K562 (cell line): ENCODE data around the gene B3GNT9. TPM values are rescaled to one million over a fixed set of nuclear protein-coding genes. Genes with fewer than 3 reads are reported as not detected.
A peak's percentile ranks its signal among the peaks of the same experiment; 100 is the strongest.

Source experiments
- ARID4B ChIP-seq: sonication (generic); formaldehyde crosslinking; IDR thresholded peaks from 2 replicates; pipeline ENCODE4 v1.8.0; 2022; ENCODE audit warnings: mild to moderate bottlenecking, missing genetic modification reagents
- CEBPG ChIP-seq, 3 experiments: fragments of 200-800 bp in 1 of 3; sonication (Bioruptor generic) in 1 of 3; sonication (generic) in 1 of 3; formaldehyde crosslinking in 1 of 3; IDR thresholded peaks in 2 of 3; conservative IDR thresholded peaks in 1 of 3; 2 replicates each; pipeline versions ENCODE4 v1.6.1 to v1.8.0; 2016 to 2022; ENCODE audit warnings: missing compliant biosample characterization in 2 of 3, missing genetic modification characterization in 2 of 3, mild to moderate bottlenecking in 1 of 3, missing genetic modification reagents in 1 of 3
- CSDE1 ChIP-seq, 2 experiments: fragments of 450-650 bp; IDR thresholded peaks; 2 replicates each; pipeline ENCODE4 v1.6.1; 2016; ENCODE audit warnings: mild to moderate bottlenecking in 1 of 2
- DMBX1 ChIP-seq: fragments of 250-450 bp; sonication (Bioruptor Pico); IDR thresholded peaks from 2 replicates; pipeline ENCODE4 v1.8.0; 2022; ENCODE audit warnings: inconsistent platforms, mild to moderate bottlenecking, moderate library complexity, borderline replicate concordance
- GATA2 ChIP-seq: sonication (generic); formaldehyde crosslinking; IDR thresholded peaks from 2 replicates; pipeline ENCODE4 v1.4.0; 2020; ENCODE audit warnings: mild to moderate bottlenecking, missing genetic modification reagents
- MYC ChIP-seq, 2 experiments: fragments of 250-450 bp in 1 of 2; sonication (Bioruptor Pico) in 1 of 2; IDR thresholded peaks; 2 replicates each; pipeline versions ENCODE4 v1.5.1 to v1.6.1; 2012 to 2021; ENCODE audit warnings: low read depth in 2 of 2, borderline replicate concordance in 1 of 2, improper control_type of control experiment in 1 of 2, low read length in 1 of 2, mild to moderate bottlenecking in 1 of 2, moderate library complexity in 1 of 2
- PREB ChIP-seq: sonication (generic); formaldehyde crosslinking; IDR thresholded peaks from 2 replicates; pipeline ENCODE4 v1.8.1; 2023; ENCODE audit warnings: mild to moderate bottlenecking, missing genetic modification reagents
- ZBTB26 ChIP-seq: fragments of 450-650 bp; formaldehyde crosslinking; IDR thresholded peaks from 2 replicates; pipeline ENCODE4 v1.4.0; 2022; ENCODE audit warnings: missing genetic modification characterization
- ZBTB33 ChIP-seq: sonication (generic); formaldehyde crosslinking; IDR thresholded peaks from 2 replicates; pipeline ENCODE4 v1.8.1; 2023; ENCODE audit warnings: mild to moderate bottlenecking, missing genetic modification reagents
- ZFP30 ChIP-seq: fragments of 250-450 bp; sonication (Bioruptor Pico); IDR thresholded peaks from 2 replicates; pipeline ENCODE4 v1.8.0; 2022; ENCODE audit warnings: moderate library complexity, mild to moderate bottlenecking, inconsistent platforms, borderline replicate concordance
- ZNF449 ChIP-seq: fragments of 250-450 bp; sonication (Bioruptor Pico); IDR thresholded peaks from 2 replicates; pipeline ENCODE4 v1.8.0; 2022; ENCODE audit warnings: moderate library complexity, mild to moderate bottlenecking, inconsistent platforms
- ZNF511 ChIP-seq: sonication (generic); formaldehyde crosslinking; IDR thresholded peaks from 2 replicates; pipeline ENCODE4 v1.8.0; 2022; ENCODE audit warnings: mild to moderate bottlenecking, missing genetic modification reagents
- polyA plus RNA-seq, 8 experiments: library from polyadenylated mRNA; depleted of rRNA in 4 of 8; stranded (reverse) in 5 of 8; unstranded in 3 of 8; fragments of >200 nt; fragmentation: Nextera tagmentation in 2 of 8; fragmentation: Illumina TruSeq in 1 of 8; extraction: Ambion mirVana in 2 of 8; extraction: Trizol in 1 of 8; gene quantifications; 2 replicates each; pipeline versions ENCODE4 v1.2.1 to v1.2.3, GENCODE V29; 2011 to 2014; ENCODE audit warnings: inconsistent platforms in 1 of 8, missing spikeins in 1 of 8
- total RNA-seq, 7 experiments: library from RNA; depleted of rRNA in 6 of 7; stranded (reverse); fragments of >200 nt in 6 of 7; fragmentation: Illumina TruSeq in 2 of 7; extraction: Trizol in 2 of 7; gene quantifications; 2 replicates each; pipeline versions ENCODE4 v1.2.1 to v1.2.3, GENCODE V29; 2011 to 2021; ENCODE audit warnings: low replicate concordance in 1 of 7

The B3GNT9 gene
- total and polyA plus RNA-seq, 9 of the 15 experiments (the other 6 are each of a cell fraction or from before 2014, with no cell fraction given) = 0.01 to 1.8 (median 1.1) TPM; not detected in 1

GRCh38 chr16:67177743-67178699 is 27.2 kb upstream of the B3GNT9 start (continued):
- TF ChIP-seq ZBTB33 (CRISPR knock-in tag) (peak; percentile 88), ZBTB26 (CRISPR knock-in tag) (no peak), CSDE1 (IDR thresholded peaks at IDR 0.05) (no peak), GATA2 (no peak), ZNF449 (CRISPR knock-in tag) (no peak), MYC (IDR thresholded peaks at IDR 0.05; ENCODE audit: low read depth, low read length) (no peak), MYC (CRISPR knock-in tag; IDR thresholded peaks at IDR 0.05; ENCODE audit: borderline replicate concordance, low read depth) (no peak), CEBPG (CRISPR knock-in tag; IDR thresholded peaks at IDR 0.05) (0 out of 2 replicates have a peak, but pooled peaks have one; percentile 6), CEBPG (tag; conservative IDR thresholded peaks at IDR 0.05 in 1 of 2, IDR thresholded peaks at IDR 0.05 in 1 of 2) (no peak), ZNF511 (CRISPR knock-in tag) (no peak), ZFP30 (no peak), DMBX1 (CRISPR knock-in tag) (no peak), ARID4B (no peak), PREB (CRISPR knock-in tag) (no peak)
